BE2C (cell line): Measurements from ENCODE around the gene NCOA7.
A peak's percentile ranks its signal among the peaks of the same experiment; 100 is the strongest.

ENCODE experiments used
- DNase-seq: peaks from one replicate; pipeline ENCODE4 v3.0.0-alpha.2; 2020
- H3K27me3 ChIP-seq: fragments of 250-450 bp; sonication (Bioruptor Pico); 2 replicates; pipeline ENCODE4 v1.5.1; 2020; ENCODE audit warnings: mild to moderate bottlenecking
- H3K36me3 ChIP-seq: fragments of 250-450 bp; sonication (Bioruptor Pico); 2 replicates; pipeline ENCODE4 v1.5.1; 2020; ENCODE audit warnings: mild to moderate bottlenecking
- H3K4me1 ChIP-seq: fragments of 250-450 bp; sonication (Bioruptor Pico); 2 replicates; pipeline ENCODE4 v1.5.1; 2020
- H3K4me3 ChIP-seq: 2 replicates; pipeline ENCODE4 v1.5.1; 2011; ENCODE audit warnings: low read depth, low read length
- H3K9me3 ChIP-seq: fragments of 250-450 bp; sonication (Bioruptor Pico); 2 replicates; pipeline ENCODE4 v1.5.1; 2020
- CTCF ChIP-seq: IDR thresholded peaks from 2 replicates; pipeline ENCODE4 v1.5.1; 2012; ENCODE audit warnings: mild to moderate bottlenecking, low read depth, low read length

Gene NCOA7

GRCh38 chr6:125818225-125818657 lies 27.5 kb downstream of the NCOA7 start:
- no peaks in the 10 kb centered on the region for H3K9me3 ChIP-seq
- peaks cover 57% of the 10 kb centered on the region for H3K4me1 ChIP-seq
- H3K27me3 ChIP-seq = no peaks in the 10 kb centered on the region
- no peak for TF ChIP-seq CTCF
- DNase-seq = no peak
- H3K4me3 ChIP-seq = no peak overlapping the region
- H3K36me3 ChIP-seq = peaks cover 40% of the 10 kb centered on the region

- no peak for DNase-seq
- peaks cover 58% of the 10 kb centered on the region for H3K4me1 ChIP-seq
- TF ChIP-seq CTCF = no peak
- no peak overlapping the region for H3K4me3 ChIP-seq
- no peaks in the 10 kb centered on the region for H3K9me3 ChIP-seq
- no peaks in the 10 kb centered on the region for H3K27me3 ChIP-seq
- peaks cover 40% of the 10 kb centered on the region for H3K36me3 ChIP-seq
Measured at GRCh38 chr6:125818772-125819260, 28.1 kb downstream of the NCOA7 start.

GRCh38 chr6:125819535-125820326 lies 29.0 kb downstream of the NCOA7 start:
- no peaks in the 10 kb centered on the region for H3K9me3 ChIP-seq
- H3K4me3 ChIP-seq = no peak overlapping the region
- H3K4me1 ChIP-seq = peaks cover 60% of the 10 kb centered on the region
- no peak for TF ChIP-seq CTCF
- H3K36me3 ChIP-seq = peaks cover 40% of the 10 kb centered on the region
- no peaks in the 10 kb centered on the region for H3K27me3 ChIP-seq
- no peak for DNase-seq

- TF ChIP-seq CTCF = no peak
- Histone ChIP-seq H3K4me1 (peaks cover 61% of the 10 kb centered on the region), H3K27me3 (no peaks in the 10 kb centered on the region), H3K4me3 (no peak overlapping the region), H3K9me3 (peaks cover 3% of the 10 kb centered on the region; the same call in 1 of the 2 replicates), H3K36me3 (peaks cover 29% of the 10 kb centered on the region)
- peak; percentile 68 for DNase-seq
Measured at GRCh38 chr6:125821825-125822281, 31.1 kb downstream of the NCOA7 start.

- no peaks in the 10 kb centered on the region for H3K27me3 ChIP-seq
- H3K36me3 ChIP-seq = peaks cover 30% of the 10 kb centered on the region
- no peak for DNase-seq
- no peak overlapping the region for H3K4me3 ChIP-seq
- H3K4me1 ChIP-seq = peaks cover 63% of the 10 kb centered on the region
- no peak for TF ChIP-seq CTCF
- peaks cover 3% of the 10 kb centered on the region; the same call in 1 of the 2 replicates for H3K9me3 ChIP-seq
Measured at GRCh38 chr6:125823180-125823579, 32.4 kb downstream of the NCOA7 start.
